GM21367 (cell line): ENCODE results near the gene NDUFS6.
"Not testable (repeated sequence)": the region's sequence is repeated elsewhere in the genome, so short reads cannot be mapped to it uniquely, and the experiment has no call there.

Source experiments
- ATAC-seq: cut with Tn5 transposase; IDR thresholded peaks from one replicate; pipeline ENCODE4 v1.9.1; 2021; ENCODE audit not compliant: unreplicated experiment

Gene NDUFS6

GRCh38 chr5:1781726-1782384 is 19.4 kb upstream of the NDUFS6 start:
- ATAC-seq, result no peak

GRCh38 chr5:1782385-1783215 is 18.6 kb upstream of the NDUFS6 start:
- no peak for ATAC-seq

- ATAC-seq, result peak; percentile 74
Observed at GRCh38 chr5:1783216-1783554, 18.0 kb upstream of the NDUFS6 start.

GRCh38 chr5:1784197-1785050 is 16.8 kb upstream of the NDUFS6 start:
- no peak for ATAC-seq

- ATAC-seq, result no peak
Observed at GRCh38 chr5:1785062-1785461, 16.1 kb upstream of the NDUFS6 start.

GRCh38 chr5:1785984-1786383 is 15.2 kb upstream of the NDUFS6 start:
- no peak for ATAC-seq

GRCh38 chr5:1786621-1787471 is 14.4 kb upstream of the NDUFS6 start:
- ATAC-seq, result no peak

GRCh38 chr5:1787472-1788047 is 13.6 kb upstream of the NDUFS6 start:
- no peak for ATAC-seq

- no peak for ATAC-seq
Observed at GRCh38 chr5:1788200-1788599, 13.0 kb upstream of the NDUFS6 start.

- no peak for ATAC-seq
Observed at GRCh38 chr5:1788828-1789227, 12.4 kb upstream of the NDUFS6 start.

GRCh38 chr5:1789438-1789833 is 11.8 kb upstream of the NDUFS6 start:
- ATAC-seq, result not testable (repeated sequence)

- ATAC-seq, result no peak
Observed at GRCh38 chr5:1789834-1790471, 11.3 kb upstream of the NDUFS6 start.

- ATAC-seq, result no peak
Observed at GRCh38 chr5:1791176-1791575, 10.0 kb upstream of the NDUFS6 start.

GRCh38 chr5:1792842-1793266 is 8.4 kb upstream of the NDUFS6 start:
- peak; percentile 94 for ATAC-seq

- no peak for ATAC-seq
Observed at GRCh38 chr5:1793301-1793740, 7.9 kb upstream of the NDUFS6 start.

- ATAC-seq, result no peak
Observed at GRCh38 chr5:1793966-1794900, 7.0 kb upstream of the NDUFS6 start.

- no peak for ATAC-seq
Observed at GRCh38 chr5:1794901-1795290, 6.3 kb upstream of the NDUFS6 start.

GRCh38 chr5:1795506-1795905 is 5.7 kb upstream of the NDUFS6 start:
- ATAC-seq, result no peak

- ATAC-seq, result no peak
Observed at GRCh38 chr5:1795931-1796330, 5.3 kb upstream of the NDUFS6 start.
